H9 (cell line): ENCODE data around the gene TTC17. TPM values are rescaled to one million over a fixed set of nuclear protein-coding genes. Genes with fewer than 3 reads are reported as not detected.

Experiments used
- DNase-seq: peaks from one replicate; pipeline ENCODE4 v3.0.0-alpha.2; 2017
- H2AFZ ChIP-seq: one replicate; pipeline ENCODE4 v1.6.1; 2013; ENCODE audit warnings: mild to moderate bottlenecking, low read length, control low read depth, moderate library complexity
- H2AK5ac ChIP-seq: 2 replicates; pipeline ENCODE4 v1.6.1; 2013; ENCODE audit warnings: low read length, control low read depth, mixed read lengths; ENCODE audit not compliant: insufficient read length
- H2BK120ac ChIP-seq: one replicate; pipeline ENCODE4 v1.6.1; 2013; ENCODE audit warnings: low read depth, mild to moderate bottlenecking, low read length, control low read depth, inconsistent platforms; ENCODE audit not compliant: poor library complexity, severe bottlenecking
- H2BK12ac ChIP-seq: 2 replicates; pipeline ENCODE4 v1.6.1; 2013; ENCODE audit warnings: low read length, control low read depth, mixed read lengths, low read depth; ENCODE audit not compliant: insufficient read length
- H2BK15ac ChIP-seq: 2 replicates; pipeline ENCODE4 v1.6.1; 2013; ENCODE audit warnings: low read depth, low read length, control low read depth
- H2BK20ac ChIP-seq: one replicate; pipeline ENCODE4 v1.6.1; 2013; ENCODE audit warnings: low read depth, mild to moderate bottlenecking, low read length, control low read depth, inconsistent platforms; ENCODE audit not compliant: poor library complexity, severe bottlenecking
- H2BK5ac ChIP-seq: 2 replicates; pipeline ENCODE4 v1.6.1; 2013; ENCODE audit warnings: low read length, control low read depth, mixed read lengths; ENCODE audit not compliant: insufficient read length
- H3K14ac ChIP-seq: 2 replicates; pipeline ENCODE4 v1.6.1; 2013; ENCODE audit warnings: low read length, control low read depth; ENCODE audit not compliant: insufficient read depth
- H3K18ac ChIP-seq: 2 replicates; pipeline ENCODE4 v1.6.1; 2013; ENCODE audit warnings: low read depth, mild to moderate bottlenecking, mixed read lengths, low read length, control low read depth; ENCODE audit not compliant: insufficient read length
- H3K23ac ChIP-seq: 2 replicates; pipeline ENCODE4 v1.6.1; 2013; ENCODE audit warnings: low read length, control low read depth, mixed read lengths, low read depth; ENCODE audit not compliant: insufficient read length
- H3K23me2 ChIP-seq: 2 replicates; pipeline ENCODE4 v1.6.1; 2013; ENCODE audit warnings: low read depth, mild to moderate bottlenecking, mixed read lengths, low read length, control low read depth; ENCODE audit not compliant: insufficient read length, poor library complexity, severe bottlenecking
- H3K27ac ChIP-seq: 2 replicates; pipeline ENCODE4 v1.5.1; 2013; ENCODE audit warnings: low read length, control low read depth, mixed read lengths, low read depth; ENCODE audit not compliant: insufficient read length
- H3K27me3 ChIP-seq: 2 replicates; pipeline ENCODE4 v1.6.1; 2013; ENCODE audit warnings: low read length, control low read depth, inconsistent platforms; ENCODE audit not compliant: insufficient read depth
- H3K4ac ChIP-seq: 2 replicates; pipeline ENCODE4 v1.6.1; 2013; ENCODE audit warnings: low read depth, mild to moderate bottlenecking, control low read depth, inconsistent platforms, low read length, moderate library complexity
- H3K4me1 ChIP-seq: 2 replicates; pipeline ENCODE4 v1.6.1; 2013; ENCODE audit warnings: low read length, control low read depth, inconsistent platforms; ENCODE audit not compliant: insufficient read depth
- H3K4me2 ChIP-seq: 2 replicates; pipeline ENCODE4 v1.6.1; 2013; ENCODE audit warnings: low read length, control low read depth, mixed read lengths; ENCODE audit not compliant: insufficient read length, insufficient read depth
- H3K56ac ChIP-seq: 2 replicates; pipeline ENCODE4 v1.6.1; 2013; ENCODE audit warnings: low read depth, mild to moderate bottlenecking, mixed read lengths, low read length, control low read depth; ENCODE audit not compliant: insufficient read length
- H3K79me1 ChIP-seq: 2 replicates; pipeline ENCODE4 v1.6.1; 2013; ENCODE audit warnings: low read depth, mild to moderate bottlenecking, moderate library complexity, low read length, control low read depth, inconsistent platforms; ENCODE audit not compliant: insufficient read depth, poor library complexity, severe bottlenecking
- H3K79me2 ChIP-seq: 2 replicates; pipeline ENCODE4 v1.6.1; 2013; ENCODE audit warnings: low read length, control low read depth, inconsistent platforms; ENCODE audit not compliant: insufficient read depth
- H3K9ac ChIP-seq: 2 replicates; pipeline ENCODE4 v1.6.1; 2013; ENCODE audit warnings: low read length, control low read depth, mixed read lengths; ENCODE audit not compliant: insufficient read length; ENCODE audit errors: extremely low read depth
- H3K9me3 ChIP-seq: one replicate; pipeline ENCODE4 v1.6.1; 2013; ENCODE audit warnings: low read depth, low read length, inconsistent platforms; ENCODE audit not compliant: control insufficient read depth
- H3T11ph ChIP-seq: one replicate; pipeline ENCODE4 v1.6.1; 2013; ENCODE audit warnings: mild to moderate bottlenecking, low read length, control low read depth, inconsistent platforms
- H4K20me1 ChIP-seq: one replicate; pipeline ENCODE4 v1.6.1; 2013; ENCODE audit not compliant: control insufficient read depth, insufficient read length, insufficient read depth
- H4K5ac ChIP-seq: 2 replicates; pipeline ENCODE4 v1.6.1; 2013; ENCODE audit warnings: low read depth, mild to moderate bottlenecking, mixed read lengths, low read length, control low read depth; ENCODE audit not compliant: insufficient read length
- H4K8ac ChIP-seq: replicated peaks from 2 replicates; pipeline ENCODE4 v1.6.1; 2013; ENCODE audit warnings: low read length, control low read depth, mixed read lengths, low read depth; ENCODE audit not compliant: insufficient read length
- H4K91ac ChIP-seq: 2 replicates; pipeline ENCODE4 v1.6.1; 2013; ENCODE audit warnings: low read depth, mild to moderate bottlenecking, moderate library complexity, mixed read lengths, low read length, control low read depth; ENCODE audit not compliant: insufficient read length
- H3K27ac Mint-ChIP-seq, 3 experiments: 2 replicates in 2 of 3; 3 replicates in 1 of 3; pipeline ENCODE4 v1.8.0; 2020 to 2021; ENCODE audit warnings: mixed read lengths in 3 of 3, mild to moderate bottlenecking in 1 of 3, moderate library complexity in 1 of 3
- H3K27me3 Mint-ChIP-seq: 2 replicates; pipeline ENCODE4 v1.8.0; 2021; ENCODE audit warnings: low read depth, mild to moderate bottlenecking, moderate library complexity, mixed read lengths
- H3K36me3 Mint-ChIP-seq, 3 experiments: 2 replicates in 2 of 3; 3 replicates in 1 of 3; pipeline ENCODE4 v1.8.0; 2020 to 2021; ENCODE audit warnings: low read depth in 3 of 3, mixed read lengths in 3 of 3; ENCODE audit not compliant: insufficient read depth in 1 of 3
- H3K4me1 Mint-ChIP-seq, 2 experiments: 2 replicates each; pipeline ENCODE4 v1.8.0; 2020; ENCODE audit warnings: mixed read lengths in 2 of 2
- H3K4me3 Mint-ChIP-seq, 2 experiments: 2 replicates in 1 of 2; 3 replicates in 1 of 2; pipeline ENCODE4 v1.8.0; 2020 to 2021; ENCODE audit warnings: mild to moderate bottlenecking in 2 of 2, mixed read lengths in 2 of 2, moderate library complexity in 1 of 2
- H3K9me3 Mint-ChIP-seq, 2 experiments: 2 replicates in 1 of 2; 3 replicates in 1 of 2; pipeline ENCODE4 v1.8.0; 2020; ENCODE audit warnings: mild to moderate bottlenecking in 2 of 2, mixed read lengths in 2 of 2, moderate library complexity in 1 of 2
- WGBS: extraction: QIAGEN DNeasy Blood & Tissue Kit; methylation state at CpG from one replicate; pipeline ENCODE4 v1.1.7; 2013; ENCODE audit warnings: missing lambda C conversion rate, low lambda C conversion rate, mixed read lengths; ENCODE audit not compliant: insufficient read length; ENCODE audit errors: extremely low coverage; 5-methylcytosine and 5-hydroxymethylcytosine counted together
- total RNA-seq: library from RNA; stranded (reverse); gene quantifications from 2 replicates; pipeline ENCODE4 v1.2.1, GENCODE V29; 2021
- TF ChIP-seq, protein P1 (sequence below): fragments of 200-600 bp; sonication (generic); conservative IDR thresholded peaks from 3 replicates; pipeline ENCODE4 v1.8.0; 2021; ENCODE audit warnings: antibody characterized with exemption, mild to moderate bottlenecking

TTC17 gene
- total RNA-seq, 1 experiment from 2014 or later: 68.5 TPM

DNA sequence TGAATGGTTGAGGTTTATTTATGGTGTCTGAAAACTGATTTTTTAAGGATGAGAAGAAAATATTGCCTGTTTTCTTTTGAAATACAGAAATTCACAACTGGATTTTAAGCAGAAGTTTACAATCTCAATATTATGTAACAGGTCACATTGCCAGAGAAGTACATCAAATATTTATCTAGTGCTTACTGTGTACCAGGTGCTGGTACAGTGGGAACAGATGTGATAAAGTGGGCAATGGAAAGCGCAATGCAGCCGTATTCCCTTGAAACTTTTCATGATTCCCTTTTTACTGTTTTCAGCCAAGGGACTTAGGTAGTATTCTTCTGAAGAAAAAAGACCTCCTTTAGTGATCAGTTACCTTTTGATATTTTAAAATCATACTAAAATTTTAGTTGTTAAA is 49.6 kb downstream of the TTC17 start:
- no peaks in the 10 kb centered on the region for H3K23me2 ChIP-seq
- no peaks in the 10 kb centered on the region for H3K27me3 Mint-ChIP-seq
- no peak overlapping the region for H4K91ac ChIP-seq
- H3K27ac Mint-ChIP-seq: no peak overlapping the region
- H4K5ac ChIP-seq: no peak overlapping the region
- no peak overlapping the region for H4K8ac ChIP-seq
- H2BK120ac ChIP-seq: no peak overlapping the region
- H2BK20ac ChIP-seq: no peak overlapping the region
- no peak overlapping the region for H3K23ac ChIP-seq
- peaks cover 8 to 57% (median 48%) of the 10 kb centered on the region in 3 experiments; a peak in 6 of 7 replicates for H3K36me3 Mint-ChIP-seq
- H4K20me1 ChIP-seq: no peaks in the 10 kb centered on the region
- H3K27ac ChIP-seq: no peak overlapping the region
- H3K56ac ChIP-seq: no peak overlapping the region
- no peak for DNase-seq
- no peak overlapping the region for H2AFZ ChIP-seq
- H3K4me1 ChIP-seq: no peaks in the 10 kb centered on the region
- H3K4me1 Mint-ChIP-seq: no peaks in the 10 kb centered on the region
- H3K4me2 ChIP-seq: no peak overlapping the region
- H3K9me3 Mint-ChIP-seq: no peaks in the 10 kb centered on the region
- no peak overlapping the region for H3K4ac ChIP-seq
- H3K9me3 ChIP-seq: no peaks in the 10 kb centered on the region
- no peak overlapping the region for H3K14ac ChIP-seq
- H2BK12ac ChIP-seq: no peak overlapping the region
- H3K4me3 Mint-ChIP-seq: no peak overlapping the region
- H2BK5ac ChIP-seq: no peak overlapping the region
- H3T11ph ChIP-seq: no peak overlapping the region
- H3K79me2 ChIP-seq: no peaks in the 10 kb centered on the region
- WGBS: no CpG with 5 or more reads among the region's 2 CpGs
- TF ChIP-seq, protein P1, sequence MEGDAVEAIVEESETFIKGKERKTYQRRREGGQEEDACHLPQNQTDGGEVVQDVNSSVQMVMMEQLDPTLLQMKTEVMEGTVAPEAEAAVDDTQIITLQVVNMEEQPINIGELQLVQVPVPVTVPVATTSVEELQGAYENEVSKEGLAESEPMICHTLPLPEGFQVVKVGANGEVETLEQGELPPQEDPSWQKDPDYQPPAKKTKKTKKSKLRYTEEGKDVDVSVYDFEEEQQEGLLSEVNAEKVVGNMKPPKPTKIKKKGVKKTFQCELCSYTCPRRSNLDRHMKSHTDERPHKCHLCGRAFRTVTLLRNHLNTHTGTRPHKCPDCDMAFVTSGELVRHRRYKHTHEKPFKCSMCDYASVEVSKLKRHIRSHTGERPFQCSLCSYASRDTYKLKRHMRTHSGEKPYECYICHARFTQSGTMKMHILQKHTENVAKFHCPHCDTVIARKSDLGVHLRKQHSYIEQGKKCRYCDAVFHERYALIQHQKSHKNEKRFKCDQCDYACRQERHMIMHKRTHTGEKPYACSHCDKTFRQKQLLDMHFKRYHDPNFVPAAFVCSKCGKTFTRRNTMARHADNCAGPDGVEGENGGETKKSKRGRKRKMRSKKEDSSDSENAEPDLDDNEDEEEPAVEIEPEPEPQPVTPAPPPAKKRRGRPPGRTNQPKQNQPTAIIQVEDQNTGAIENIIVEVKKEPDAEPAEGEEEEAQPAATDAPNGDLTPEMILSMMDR: no peak
- no peak overlapping the region for H2AK5ac ChIP-seq
- no peak overlapping the region for H3K18ac ChIP-seq
- H2BK15ac ChIP-seq: no peak overlapping the region
- H3K27me3 ChIP-seq: no peaks in the 10 kb centered on the region
- H3K79me1 ChIP-seq: no peaks in the 10 kb centered on the region
- H3K9ac ChIP-seq: no peak overlapping the region
